Ramos (cell line): ENCODE data around the gene MORN1.

ENCODE experiments used
- in situ Hi-C: fragments of 300-500 bp; cut with MboI; formaldehyde crosslinking; loops from one replicate; pipeline ENCODE4 v1.14.3; 2022; ENCODE audit warnings: low sequenced_read_pairs; ENCODE audit not compliant: unreplicated experiment

The MORN1 gene

GRCh38 chr1:2315674-2316450 is 75.5 kb downstream of the MORN1 start:
- in situ Hi-C loops: no loop called here

DNA sequence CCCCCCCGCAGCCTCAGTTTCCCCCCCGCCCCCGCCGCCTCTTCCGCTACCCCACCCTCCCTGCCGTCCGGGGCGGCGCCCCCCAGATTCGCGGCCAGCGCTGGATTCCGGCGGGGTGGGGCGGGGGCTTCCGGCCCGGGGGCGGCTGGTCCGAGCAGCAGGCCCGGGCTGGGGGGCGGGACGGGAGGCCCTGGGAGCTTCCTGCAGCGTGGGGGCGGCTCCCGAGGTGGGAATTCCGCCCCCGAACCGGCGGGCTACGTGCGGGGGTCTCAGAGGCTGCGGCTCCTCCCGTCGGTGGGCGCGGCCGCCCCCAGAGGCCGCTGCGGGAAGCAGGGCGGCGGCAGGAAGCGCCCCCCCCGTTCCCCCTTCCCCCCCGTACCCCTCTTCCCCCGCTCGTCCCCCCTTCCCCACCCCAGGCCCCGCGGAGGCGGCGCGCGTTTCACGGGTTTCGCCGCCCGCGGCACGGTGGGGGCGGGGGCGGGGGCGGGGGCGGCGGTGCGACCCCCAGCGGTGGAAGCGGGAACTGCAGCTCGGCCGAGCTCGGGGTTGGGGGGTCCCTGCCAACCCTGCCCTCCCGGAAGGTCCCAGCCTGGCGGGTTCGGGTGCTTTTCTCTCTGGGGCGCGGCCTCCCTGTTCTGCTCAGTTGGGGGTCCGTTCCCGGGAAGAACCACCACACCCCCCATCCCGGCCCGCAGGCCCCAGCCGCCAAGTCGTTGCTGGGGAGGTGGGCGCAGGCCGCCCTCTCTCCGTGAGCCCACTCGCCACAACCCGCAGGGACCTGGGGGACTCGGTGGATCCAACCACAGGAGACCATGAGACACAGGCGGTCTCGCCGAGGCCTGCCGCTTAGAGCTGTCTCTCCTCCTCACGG is 76.3 kb downstream of the MORN1 start:
- in situ Hi-C loops: no loop called here

- in situ Hi-C loops: no loop called here
Observed at GRCh38 chr1:2314273-2314802, 77.0 kb downstream of the MORN1 start.

DNA sequence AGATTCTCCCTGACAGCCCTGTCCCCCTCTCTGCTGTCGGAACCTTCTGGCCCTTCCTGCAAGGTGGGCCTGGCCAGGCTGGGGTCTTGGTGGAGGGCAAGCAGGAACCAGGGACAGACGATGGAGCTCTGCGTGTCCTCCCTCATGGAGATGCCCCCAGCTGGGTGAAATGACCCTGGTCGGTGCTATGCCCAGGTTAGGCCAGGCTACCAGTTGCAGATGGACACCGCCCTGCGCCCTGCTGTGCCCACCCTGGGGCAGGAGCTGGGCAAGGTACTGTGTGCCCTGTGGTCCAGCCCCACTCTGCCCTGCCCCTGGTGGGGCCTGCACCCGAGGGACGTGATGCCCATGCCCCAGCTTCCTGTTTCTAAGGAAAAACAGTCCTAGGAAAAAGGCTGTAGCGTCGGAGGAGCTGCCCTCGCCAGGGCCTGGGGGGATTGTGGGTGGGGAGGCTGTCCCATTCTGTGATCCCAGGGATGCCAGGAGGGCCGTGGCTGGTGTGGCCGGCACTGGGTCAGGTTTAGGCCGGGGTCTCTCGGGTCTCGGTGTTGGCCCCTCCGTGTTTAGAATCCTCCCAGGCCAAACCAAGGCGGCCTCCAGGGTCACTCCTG is 77.6 kb downstream of the MORN1 start:
- in situ Hi-C loops: no loop called here

DNA sequence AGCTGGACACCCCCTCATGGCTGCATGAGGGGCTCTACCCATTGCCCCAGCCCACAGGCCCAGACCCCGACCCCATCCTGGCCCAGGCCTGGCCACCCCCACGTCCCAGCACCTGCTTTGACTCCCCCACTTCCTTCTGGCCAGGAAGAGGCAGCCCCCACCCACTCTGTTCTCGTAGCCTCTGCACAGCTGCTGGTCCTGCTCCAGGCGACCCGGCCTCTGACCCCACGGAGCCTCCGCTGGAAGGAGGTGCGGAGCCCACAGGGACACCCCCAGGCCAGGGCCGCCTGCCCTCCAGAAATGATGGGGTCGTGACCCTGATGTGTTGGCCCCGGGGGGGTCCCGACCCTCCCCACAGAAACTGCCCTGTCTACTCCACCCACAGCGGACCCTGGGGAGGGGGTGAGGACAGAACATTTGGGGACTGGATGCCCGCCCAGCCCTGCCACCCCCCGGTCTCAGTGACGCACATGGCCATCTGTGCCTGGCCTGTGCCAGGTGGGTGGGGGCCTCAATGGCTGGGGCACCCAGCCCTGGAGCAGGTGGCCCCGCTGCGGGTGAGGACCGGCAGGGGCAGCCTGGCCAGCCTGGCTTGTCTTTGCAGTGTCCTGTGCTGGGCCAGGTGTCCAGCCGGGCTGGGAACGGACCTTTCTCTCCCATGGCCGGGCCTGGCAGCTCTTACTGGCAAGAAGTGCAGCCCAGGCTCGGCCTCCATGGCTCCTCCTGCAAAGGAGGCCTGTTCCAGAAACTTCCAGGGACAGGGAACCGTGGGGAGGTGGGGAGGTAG is 78.6 kb downstream of the MORN1 start:
- in situ Hi-C loops: no loop called here

- in situ Hi-C loops: no loop called here
Observed at GRCh38 chr1:2312160-2312514, 79.2 kb downstream of the MORN1 start.

GRCh38 chr1:2311184-2312032 is 79.9 kb downstream of the MORN1 start:
- in situ Hi-C loops: no loop called here

DNA sequence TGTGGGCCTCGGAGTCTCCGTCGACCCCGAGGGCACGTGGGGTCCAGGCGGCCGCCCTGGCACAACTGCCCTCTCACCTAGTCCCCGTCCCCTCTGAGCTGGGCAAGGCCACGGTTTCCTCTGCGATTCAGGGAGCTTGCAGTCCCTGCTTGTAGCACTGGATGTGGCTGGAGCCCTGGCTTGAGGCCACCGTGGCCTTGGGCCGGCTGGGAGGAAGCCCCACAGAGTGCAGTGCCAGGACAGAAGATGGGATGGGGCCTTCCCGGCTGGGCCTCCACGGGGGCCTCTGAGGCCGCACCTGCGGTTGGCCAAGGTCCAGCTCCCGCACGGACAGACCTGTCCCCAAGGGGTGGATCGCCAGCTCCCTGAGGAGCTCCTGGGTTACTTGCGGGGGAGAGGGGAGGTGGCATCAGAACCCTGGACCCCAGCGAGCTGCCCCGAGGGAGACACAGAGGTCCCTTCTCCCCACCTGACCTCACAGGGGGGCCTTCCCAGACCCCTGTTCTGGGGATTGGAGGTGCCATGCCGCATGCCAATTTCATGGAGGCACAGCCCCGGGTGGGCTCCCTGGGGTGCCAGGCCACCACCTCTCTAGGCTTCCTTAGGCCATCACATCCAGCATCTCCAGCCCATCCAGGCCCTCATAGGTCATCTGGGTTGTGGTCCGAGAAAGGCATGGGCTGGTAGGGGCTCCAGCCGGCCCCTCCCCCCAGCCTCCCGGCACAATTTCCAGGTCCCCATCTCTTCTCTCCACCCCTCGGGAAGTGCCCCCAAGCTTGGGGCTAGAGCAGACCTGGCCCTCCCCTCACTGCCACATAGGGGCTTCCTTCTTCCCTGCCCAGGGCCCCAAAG is 80.8 kb downstream of the MORN1 start:
- in situ Hi-C loops: no loop called here

- in situ Hi-C loops: no loop called here
Observed at GRCh38 chr1:2308844-2309243, 82.5 kb downstream of the MORN1 start.

GRCh38 chr1:2307972-2308371 is 83.4 kb downstream of the MORN1 start:
- in situ Hi-C loops: no loop called here

DNA sequence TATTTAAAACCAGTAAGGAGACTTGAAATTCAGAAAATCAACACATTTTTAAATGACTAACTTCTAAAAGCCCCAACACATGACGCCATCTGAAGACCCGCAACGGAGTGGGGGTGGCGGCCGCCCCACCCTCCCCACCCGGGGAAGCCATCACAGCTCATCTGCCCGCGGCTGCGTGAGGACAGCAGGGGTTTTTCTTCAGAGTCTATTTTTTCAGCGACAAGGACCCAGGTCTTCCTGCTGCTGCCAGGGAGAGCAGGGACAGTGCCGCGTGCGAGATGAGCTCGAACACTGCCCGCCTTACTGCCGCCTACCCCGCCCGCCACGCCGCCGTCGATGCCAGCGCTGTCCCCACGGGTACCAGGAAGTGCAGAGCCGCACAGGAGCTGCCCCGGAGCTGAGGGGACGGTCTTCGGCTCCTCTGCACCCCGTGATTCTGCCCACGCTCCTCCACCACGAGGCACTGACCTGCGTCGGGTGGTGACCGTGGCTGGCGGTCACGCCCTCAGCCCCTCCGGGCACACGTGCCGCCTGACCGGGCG is 84.2 kb downstream of the MORN1 start:
- in situ Hi-C loops: no loop called here

DNA sequence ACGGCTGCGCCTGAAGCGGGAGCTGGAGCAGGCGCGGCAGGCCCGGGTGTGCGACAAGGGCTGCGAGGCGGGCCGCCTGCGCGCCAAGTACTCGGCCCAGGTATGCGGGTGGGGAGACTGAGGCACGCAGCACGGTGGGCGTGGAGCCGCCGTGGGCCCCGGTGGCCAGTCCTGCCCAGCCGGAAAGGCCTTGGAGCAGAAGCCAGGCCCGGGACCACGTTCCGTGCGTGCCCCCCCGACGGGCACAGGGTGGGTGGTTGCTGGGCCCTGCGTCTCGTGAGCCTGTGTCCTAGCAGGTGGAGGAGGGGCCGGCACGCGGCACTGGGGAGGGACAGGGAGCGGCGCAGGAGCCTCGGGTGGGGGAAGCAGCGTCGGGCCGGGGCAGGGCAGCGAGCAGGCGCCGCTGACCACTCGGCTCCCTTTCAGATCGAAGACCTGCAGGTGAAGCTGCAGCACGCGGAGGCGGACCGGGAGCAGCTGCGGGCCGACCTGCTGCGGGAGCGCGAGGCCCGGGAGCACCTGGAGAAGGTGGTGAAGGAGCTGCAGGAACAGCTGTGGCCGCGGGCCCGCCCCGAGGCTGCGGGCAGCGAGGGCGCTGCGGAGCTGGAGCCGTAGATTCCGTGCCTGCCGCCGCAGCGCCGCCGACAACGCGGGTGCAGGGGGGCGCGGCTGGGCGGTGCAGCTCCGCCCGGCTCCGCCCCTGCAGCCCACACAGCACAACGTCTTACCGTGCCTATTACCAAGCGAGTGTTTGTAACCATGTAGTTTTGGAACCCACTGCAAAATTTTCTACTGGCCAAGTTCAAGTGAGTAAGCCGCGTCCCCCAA is 85.0 kb downstream of the MORN1 start:
- in situ Hi-C loops: no loop called here

DNA sequence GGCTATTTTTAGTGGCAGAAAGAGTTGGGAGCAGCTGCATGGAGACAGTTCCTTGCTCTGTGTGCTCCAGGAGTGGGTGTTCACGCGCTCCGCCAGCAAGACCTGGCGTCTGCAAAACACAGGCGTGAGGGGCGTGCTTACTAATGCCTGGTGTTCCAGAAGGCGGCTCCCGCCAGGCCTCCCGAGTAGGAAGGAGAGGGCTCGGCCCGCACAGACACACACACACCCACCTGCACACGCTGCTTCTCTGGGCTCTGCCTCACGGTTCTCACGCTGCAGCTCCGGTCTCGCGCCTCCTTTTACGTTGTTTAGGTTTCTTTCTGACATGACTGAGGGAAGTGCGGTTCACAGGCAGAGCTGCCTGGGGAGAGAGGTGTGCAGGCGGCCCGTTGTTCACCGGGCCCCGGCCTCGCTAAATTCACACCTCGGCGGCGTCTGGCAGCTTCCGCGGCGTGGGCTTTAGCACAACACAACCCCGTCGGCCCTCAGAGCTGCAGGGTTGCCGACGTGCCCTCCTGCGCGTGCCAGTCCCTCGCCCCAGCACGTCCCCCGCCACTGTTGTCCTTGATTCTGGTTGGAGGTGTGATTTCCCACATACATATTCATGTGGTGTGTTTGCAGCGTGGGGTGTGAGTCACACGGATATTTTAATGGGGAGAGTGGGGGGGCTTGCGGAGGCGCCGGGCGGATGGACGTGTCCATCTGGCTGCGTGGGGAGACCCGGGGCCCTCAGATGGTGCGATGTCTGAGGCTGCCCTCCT is 86.3 kb downstream of the MORN1 start:
- in situ Hi-C loops: no loop called here

DNA sequence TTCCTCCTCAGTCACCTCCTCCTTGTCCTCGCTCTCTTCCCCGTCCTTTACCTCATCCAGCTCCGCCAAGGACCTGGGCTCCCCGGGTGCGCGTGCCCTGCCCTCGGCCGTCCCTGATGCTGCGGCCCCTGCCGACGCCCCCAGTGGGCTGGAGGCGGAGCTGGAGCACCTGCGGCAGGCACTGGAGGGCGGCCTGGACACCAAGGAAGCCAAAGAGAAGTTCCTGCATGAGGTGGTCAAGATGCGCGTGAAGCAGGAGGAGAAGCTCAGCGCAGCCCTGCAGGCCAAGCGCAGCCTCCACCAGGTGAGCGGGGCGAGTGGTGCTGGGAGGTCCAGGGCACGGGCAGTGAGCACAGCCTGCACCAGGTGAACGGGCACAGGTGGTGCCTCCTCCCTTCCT is 87.1 kb downstream of the MORN1 start:
- in situ Hi-C loops: no loop called here

DNA sequence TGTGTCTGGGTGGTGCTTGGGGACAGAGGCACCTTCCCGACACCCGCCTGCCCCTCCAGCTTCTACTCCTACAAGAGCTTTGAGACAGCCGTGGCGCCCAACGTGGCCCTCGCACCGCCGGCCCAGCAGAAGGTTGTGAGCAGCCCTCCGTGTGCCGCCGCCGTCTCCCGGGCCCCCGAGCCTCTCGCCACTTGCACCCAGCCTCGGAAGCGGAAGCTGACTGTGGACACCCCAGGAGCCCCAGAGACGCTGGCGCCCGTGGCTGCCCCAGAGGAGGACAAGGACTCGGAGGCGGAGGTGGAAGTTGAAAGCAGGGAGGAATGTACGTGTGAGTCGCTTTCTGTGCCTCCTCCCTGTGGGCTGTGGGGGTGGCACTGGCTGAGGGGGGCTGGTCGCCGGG is 87.6 kb downstream of the MORN1 start:
- in situ Hi-C loops: no loop called here

- in situ Hi-C loops: no loop called here
Observed at GRCh38 chr1:2303016-2303775, 88.2 kb downstream of the MORN1 start.
